ENCODE results near the gene PAX7.

The PAX7 gene

DNA sequence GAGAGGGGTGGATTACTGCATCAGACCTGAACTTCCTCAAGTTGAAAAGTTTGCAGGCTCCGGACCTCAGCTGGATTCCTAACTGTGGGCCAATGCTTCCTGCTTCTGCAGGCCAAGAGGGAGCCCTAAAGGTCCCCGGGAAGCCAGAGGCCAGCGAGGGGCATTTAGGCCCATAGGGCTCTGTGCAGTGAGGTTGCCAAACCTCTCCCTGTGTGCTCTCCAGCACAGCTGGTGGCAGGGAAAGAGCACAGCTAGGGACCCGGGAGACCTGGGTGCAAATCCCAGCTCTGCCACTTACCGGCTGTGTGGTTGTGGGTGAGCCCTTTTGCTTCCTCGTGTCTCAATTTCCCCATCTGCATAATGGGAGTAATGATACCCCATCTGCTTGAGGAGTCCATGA, 100.5 kb downstream of the PAX7 start:
- Histone ChIP-seq H3K27ac (ENCODE audit: low read length) (no peak overlapping the region), H3K9ac (ENCODE audit: low read length) (no peak overlapping the region), H3K79me2 (ENCODE audit: low read length) (no peaks in the 10 kb centered on the region), H3K27me3 (ENCODE audit: low read depth, low read length) (no peaks in the 10 kb centered on the region), H3K4me3 (ENCODE audit: low read length) (no peak overlapping the region), H3K4me1 (ENCODE audit: low read length) (no peaks in the 10 kb centered on the region), H3K9me3 (ENCODE audit: insufficient read depth, low read length) (no peaks in the 10 kb centered on the region), H3K36me3 (replicated peaks; ENCODE audit: low read depth, low read length) (no peaks in the 10 kb centered on the region), H4K20me1 (ENCODE audit: insufficient read depth, low read length) (no peaks in the 10 kb centered on the region), H2AFZ (ENCODE audit: low read depth, low read length) (no peak overlapping the region), H3K4me2 (ENCODE audit: low read length) (no peak overlapping the region)
- no peak for TF ChIP-seq EZH2phosphoT487 (IDR thresholded peaks at IDR 0.05; ENCODE audit: low read depth)
- TF ChIP-seq, protein P1, sequence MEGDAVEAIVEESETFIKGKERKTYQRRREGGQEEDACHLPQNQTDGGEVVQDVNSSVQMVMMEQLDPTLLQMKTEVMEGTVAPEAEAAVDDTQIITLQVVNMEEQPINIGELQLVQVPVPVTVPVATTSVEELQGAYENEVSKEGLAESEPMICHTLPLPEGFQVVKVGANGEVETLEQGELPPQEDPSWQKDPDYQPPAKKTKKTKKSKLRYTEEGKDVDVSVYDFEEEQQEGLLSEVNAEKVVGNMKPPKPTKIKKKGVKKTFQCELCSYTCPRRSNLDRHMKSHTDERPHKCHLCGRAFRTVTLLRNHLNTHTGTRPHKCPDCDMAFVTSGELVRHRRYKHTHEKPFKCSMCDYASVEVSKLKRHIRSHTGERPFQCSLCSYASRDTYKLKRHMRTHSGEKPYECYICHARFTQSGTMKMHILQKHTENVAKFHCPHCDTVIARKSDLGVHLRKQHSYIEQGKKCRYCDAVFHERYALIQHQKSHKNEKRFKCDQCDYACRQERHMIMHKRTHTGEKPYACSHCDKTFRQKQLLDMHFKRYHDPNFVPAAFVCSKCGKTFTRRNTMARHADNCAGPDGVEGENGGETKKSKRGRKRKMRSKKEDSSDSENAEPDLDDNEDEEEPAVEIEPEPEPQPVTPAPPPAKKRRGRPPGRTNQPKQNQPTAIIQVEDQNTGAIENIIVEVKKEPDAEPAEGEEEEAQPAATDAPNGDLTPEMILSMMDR (IDR thresholded peaks at IDR 0.05; ENCODE audit: low read depth, low read length): no peak

DNA sequence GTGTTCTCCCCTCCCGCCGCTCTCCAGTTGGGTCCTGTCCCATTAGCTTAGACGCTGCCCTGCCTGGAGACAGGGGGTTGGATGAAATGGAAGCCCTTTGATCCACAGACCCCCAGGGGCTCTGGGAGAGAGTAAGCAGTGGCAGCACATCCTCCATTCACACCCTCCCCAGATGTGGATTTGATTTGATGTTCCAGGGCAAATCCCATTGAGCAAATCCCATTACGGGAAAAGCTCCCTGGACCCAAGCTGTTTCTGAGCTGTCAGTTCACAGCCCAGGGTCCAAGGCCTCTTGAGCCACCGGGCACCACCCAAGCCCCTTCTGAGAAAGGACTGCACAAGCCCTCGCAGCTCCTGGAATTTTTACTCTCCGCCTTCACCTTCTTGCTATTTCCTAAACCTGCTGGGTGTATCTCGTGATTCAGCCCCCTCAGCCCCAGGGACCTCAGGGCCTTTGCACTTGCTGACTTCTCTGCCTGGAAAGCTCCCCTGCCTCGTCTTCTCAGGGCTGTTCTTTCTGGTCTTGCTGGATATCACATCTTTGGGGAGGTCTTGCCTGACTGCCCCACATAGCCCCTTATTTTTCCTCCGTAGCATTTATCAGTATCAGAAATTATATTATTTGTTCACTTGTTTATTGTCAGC, 101.1 kb downstream of the PAX7 start:
- Histone ChIP-seq H3K27me3 (ENCODE audit: low read depth, low read length) (no peaks in the 10 kb centered on the region), H3K27ac (ENCODE audit: low read length) (no peak overlapping the region), H3K4me3 (ENCODE audit: low read length) (no peak overlapping the region), H3K9me3 (ENCODE audit: insufficient read depth, low read length) (no peaks in the 10 kb centered on the region), H3K4me1 (ENCODE audit: low read length) (no peaks in the 10 kb centered on the region), H2AFZ (ENCODE audit: low read depth, low read length) (no peak overlapping the region), H3K36me3 (replicated peaks; ENCODE audit: low read depth, low read length) (no peaks in the 10 kb centered on the region), H3K4me2 (ENCODE audit: low read length) (no peak overlapping the region), H4K20me1 (ENCODE audit: insufficient read depth, low read length) (no peaks in the 10 kb centered on the region), H3K9ac (ENCODE audit: low read length) (no peak overlapping the region), H3K79me2 (ENCODE audit: low read length) (no peaks in the 10 kb centered on the region)
- TF ChIP-seq, protein P1 (IDR thresholded peaks at IDR 0.05; ENCODE audit: low read depth, low read length): no peak
- no peak for TF ChIP-seq EZH2phosphoT487 (IDR thresholded peaks at IDR 0.05; ENCODE audit: low read depth)

DNA sequence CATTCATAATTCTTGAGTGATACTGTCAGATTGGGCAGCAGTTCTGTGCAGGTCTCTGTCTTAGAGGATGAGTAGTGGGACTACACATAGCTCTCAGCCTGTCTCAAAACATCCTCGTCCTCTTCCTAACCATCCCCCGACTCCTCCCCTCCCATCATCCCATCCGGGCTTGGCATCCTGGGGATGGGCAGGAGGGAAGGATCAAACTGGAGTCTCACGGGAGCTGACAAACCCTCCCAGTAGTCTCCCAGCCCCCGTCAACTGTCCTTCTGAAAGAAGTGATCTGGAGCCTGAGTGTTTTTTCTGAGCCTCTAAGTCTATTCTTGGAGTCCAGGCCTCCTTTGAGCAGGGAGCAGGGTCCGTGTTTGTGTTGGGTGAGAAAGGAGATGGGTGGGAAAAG, 102.0 kb downstream of the PAX7 start:
- TF ChIP-seq, protein P1 (IDR thresholded peaks at IDR 0.05; ENCODE audit: low read depth, low read length): no peak
- TF ChIP-seq EZH2phosphoT487 (IDR thresholded peaks at IDR 0.05; ENCODE audit: low read depth): no peak
- no peaks in the 10 kb centered on the region for H3K27me3 ChIP-seq (ENCODE audit: low read depth, low read length)

DNA sequence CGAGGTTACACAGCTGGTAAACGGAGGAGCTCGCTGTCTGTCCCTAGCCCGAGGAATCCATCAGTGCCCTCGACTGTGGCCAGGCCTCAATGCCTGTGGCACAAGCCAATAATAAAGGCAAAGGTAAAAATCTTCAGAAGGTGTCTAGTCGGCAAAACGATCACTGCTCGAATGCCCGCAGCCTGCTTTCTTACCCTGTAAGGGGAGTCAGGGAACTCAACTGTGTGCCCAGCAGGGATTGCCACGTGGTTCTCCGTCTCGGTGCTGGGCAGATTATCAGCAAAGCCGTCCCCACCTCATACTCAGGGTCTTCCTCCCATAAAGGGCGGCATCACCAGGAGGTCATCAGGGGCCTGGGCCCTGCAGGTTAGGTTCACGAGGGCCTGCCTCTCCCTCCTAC, 103.4 kb downstream of the PAX7 start:
- no peaks in the 10 kb centered on the region for H3K27me3 ChIP-seq (ENCODE audit: low read depth, low read length)
- no peaks in the 10 kb centered on the region for H3K4me1 ChIP-seq (ENCODE audit: low read length)
- no peaks in the 10 kb centered on the region for H4K20me1 ChIP-seq (ENCODE audit: insufficient read depth, low read length)
- H3K9ac ChIP-seq (ENCODE audit: low read length): no peak overlapping the region
- TF ChIP-seq EZH2phosphoT487 (IDR thresholded peaks at IDR 0.05; ENCODE audit: low read depth): no peak
- TF ChIP-seq, protein P1 (IDR thresholded peaks at IDR 0.05; ENCODE audit: low read depth, low read length): no peak
- H3K4me3 ChIP-seq (ENCODE audit: low read length): no peak overlapping the region
- H2AFZ ChIP-seq (ENCODE audit: low read depth, low read length): no peak overlapping the region
- H3K36me3 ChIP-seq (replicated peaks; ENCODE audit: low read depth, low read length): no peaks in the 10 kb centered on the region
- no peaks in the 10 kb centered on the region for H3K9me3 ChIP-seq (ENCODE audit: insufficient read depth, low read length)
- H3K27ac ChIP-seq (ENCODE audit: low read length): no peak overlapping the region
- H3K4me2 ChIP-seq (ENCODE audit: low read length): no peak overlapping the region
- no peaks in the 10 kb centered on the region for H3K79me2 ChIP-seq (ENCODE audit: low read length)

More for the DNA sequence above, 102.0 kb downstream of the PAX7 start:
- no peaks in the 10 kb centered on the region for H3K79me2 ChIP-seq (ENCODE audit: low read length)
- H3K9me3 ChIP-seq (ENCODE audit: insufficient read depth, low read length): no peaks in the 10 kb centered on the region
- H3K4me3 ChIP-seq (ENCODE audit: low read length): no peak overlapping the region
- H3K36me3 ChIP-seq (replicated peaks; ENCODE audit: low read depth, low read length): no peaks in the 10 kb centered on the region
- no peak overlapping the region for H3K4me2 ChIP-seq (ENCODE audit: low read length)
- H3K27ac ChIP-seq (ENCODE audit: low read length): no peak overlapping the region
- no peaks in the 10 kb centered on the region for H4K20me1 ChIP-seq (ENCODE audit: insufficient read depth, low read length)
- no peak overlapping the region for H3K9ac ChIP-seq (ENCODE audit: low read length)
- no peaks in the 10 kb centered on the region for H3K4me1 ChIP-seq (ENCODE audit: low read length)
- no peak overlapping the region for H2AFZ ChIP-seq (ENCODE audit: low read depth, low read length)
